Prostate gland (tissue), 2 donors: Measurements from ENCODE around the gene CBLL1.

Experiments
- POLR2A ChIP-seq: fragments of 450-650 bp; IDR thresholded peaks from one replicate; pipeline ENCODE4 v1.6.1; 2016; ENCODE audit warnings: antibody characterized with exemption, mild to moderate bottlenecking
- TF ChIP-seq, protein P1 (sequence below), 4 experiments: fragments of 200-600 bp in 2 of 4; fragments of 450-650 bp in 2 of 4; sonication (generic) in 2 of 4; IDR thresholded peaks; 1 replicate in 3 of 4; 2 replicates in 1 of 4; pipeline ENCODE4 v1.5.1; 2016 to 2019; ENCODE audit warnings: antibody characterized with exemption in 4 of 4, mild to moderate bottlenecking in 2 of 4, moderate library complexity in 2 of 4

DNA sequence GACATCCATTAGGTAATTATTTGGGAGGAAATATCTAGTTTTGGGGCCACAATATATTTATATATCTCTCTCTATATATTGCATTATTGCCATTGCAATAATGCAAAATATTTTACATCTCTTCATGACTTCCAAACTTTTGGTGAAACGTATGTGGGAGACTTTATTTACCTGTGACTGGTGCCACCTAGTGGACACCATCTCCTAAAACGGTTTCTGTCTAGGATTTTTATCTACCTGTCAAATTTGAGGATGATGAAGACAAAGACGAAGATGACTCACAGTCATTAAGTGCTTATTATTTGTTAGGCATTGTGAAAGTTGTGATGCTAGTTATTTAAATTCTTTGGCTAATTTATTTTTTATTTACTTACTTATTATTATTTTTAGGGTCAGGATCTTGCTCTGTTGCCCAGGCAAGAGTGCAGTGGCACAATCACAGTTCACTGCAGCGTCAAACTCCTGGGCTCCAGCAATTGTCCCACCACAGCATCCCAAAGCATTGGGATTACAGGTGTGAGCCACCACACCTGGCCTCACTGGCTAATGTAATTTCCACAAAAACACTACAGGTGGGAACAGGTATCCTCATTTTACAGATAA, 18.7 kb upstream of the CBLL1 start:
- TF ChIP-seq, protein P1, sequence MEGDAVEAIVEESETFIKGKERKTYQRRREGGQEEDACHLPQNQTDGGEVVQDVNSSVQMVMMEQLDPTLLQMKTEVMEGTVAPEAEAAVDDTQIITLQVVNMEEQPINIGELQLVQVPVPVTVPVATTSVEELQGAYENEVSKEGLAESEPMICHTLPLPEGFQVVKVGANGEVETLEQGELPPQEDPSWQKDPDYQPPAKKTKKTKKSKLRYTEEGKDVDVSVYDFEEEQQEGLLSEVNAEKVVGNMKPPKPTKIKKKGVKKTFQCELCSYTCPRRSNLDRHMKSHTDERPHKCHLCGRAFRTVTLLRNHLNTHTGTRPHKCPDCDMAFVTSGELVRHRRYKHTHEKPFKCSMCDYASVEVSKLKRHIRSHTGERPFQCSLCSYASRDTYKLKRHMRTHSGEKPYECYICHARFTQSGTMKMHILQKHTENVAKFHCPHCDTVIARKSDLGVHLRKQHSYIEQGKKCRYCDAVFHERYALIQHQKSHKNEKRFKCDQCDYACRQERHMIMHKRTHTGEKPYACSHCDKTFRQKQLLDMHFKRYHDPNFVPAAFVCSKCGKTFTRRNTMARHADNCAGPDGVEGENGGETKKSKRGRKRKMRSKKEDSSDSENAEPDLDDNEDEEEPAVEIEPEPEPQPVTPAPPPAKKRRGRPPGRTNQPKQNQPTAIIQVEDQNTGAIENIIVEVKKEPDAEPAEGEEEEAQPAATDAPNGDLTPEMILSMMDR (IDR thresholded peaks at IDR 0.05): peak; percentile 43 to 81 (median 78)
- no peak for TF ChIP-seq POLR2A
